LNCaP clone FGC (cell line): ENCODE results near the gene ANKS6.

Experiments used
- DNase-seq: peaks from one replicate; pipeline ENCODE4 v3.0.0-alpha.2; 2011; ENCODE audit warnings: low read depth
- H3K4me3 ChIP-seq: 2 replicates; pipeline ENCODE4 v1.5.1; 2011; ENCODE audit warnings: mild to moderate bottlenecking, low read depth, low read length, control low read depth
- CTCF ChIP-seq: IDR thresholded peaks from 2 replicates; pipeline ENCODE4 v1.5.1; 2012; ENCODE audit warnings: mild to moderate bottlenecking; ENCODE audit not compliant: control insufficient read depth, insufficient read depth; ENCODE audit errors: extremely low read depth

The ANKS6 gene

GRCh38 chr9:98837516-98837915 is 41.2 kb upstream of the ANKS6 start:
- DNase-seq = no peak

GRCh38 chr9:98836206-98836605 is 39.9 kb upstream of the ANKS6 start:
- DNase-seq = no peak
- no peak for TF ChIP-seq CTCF
- no peak overlapping the region for H3K4me3 ChIP-seq

More at GRCh38 chr9:98837516-98837915, 41.2 kb upstream of the ANKS6 start:
- no peak for TF ChIP-seq CTCF
- no peak overlapping the region for H3K4me3 ChIP-seq

GRCh38 chr9:98834386-98834785 is 38.0 kb upstream of the ANKS6 start:
- H3K4me3 ChIP-seq = no peak overlapping the region
- DNase-seq = no peak
- TF ChIP-seq CTCF = no peak

GRCh38 chr9:98833090-98833956 is 37.0 kb upstream of the ANKS6 start:
- DNase-seq = no peak
- no peak overlapping the region for H3K4me3 ChIP-seq

GRCh38 chr9:98832768-98833089 is 36.4 kb upstream of the ANKS6 start:
- no peak for DNase-seq
- no peak for TF ChIP-seq CTCF
- no peak overlapping the region for H3K4me3 ChIP-seq

More at GRCh38 chr9:98833090-98833956, 37.0 kb upstream of the ANKS6 start:
- no peak for TF ChIP-seq CTCF

GRCh38 chr9:98831696-98832095 is 35.3 kb upstream of the ANKS6 start:
- no peak overlapping the region for H3K4me3 ChIP-seq
- no peak for DNase-seq
- TF ChIP-seq CTCF = no peak

- H3K4me3 ChIP-seq = no peak overlapping the region
- no peak for DNase-seq
- TF ChIP-seq CTCF = no peak
Observed at GRCh38 chr9:98830554-98830953, 34.2 kb upstream of the ANKS6 start.
